ENCODE data around the gene ASMTL.
"Not testable (repeated sequence)": the region's sequence is repeated elsewhere in the genome, so short reads cannot be mapped to it uniquely, and the experiment has no call there.

ASMTL gene

GRCh38 chrX:1368385-1368698, 84.4 kb downstream of the ASMTL start:
- Histone ChIP-seq H3K27me3 (ENCODE audit: insufficient read depth, poor library complexity, severe bottlenecking) (no peaks in the 10 kb centered on the region), H3K4me3 (replicated peaks; ENCODE audit: insufficient read depth, low read length) (no peak overlapping the region), H3K27ac (replicated peaks) (no peak overlapping the region)
- DNase-seq (ENCODE audit: low read depth in 1 of 2, low spot score in 1 of 2): no peak
- TF ChIP-seq, protein P1, sequence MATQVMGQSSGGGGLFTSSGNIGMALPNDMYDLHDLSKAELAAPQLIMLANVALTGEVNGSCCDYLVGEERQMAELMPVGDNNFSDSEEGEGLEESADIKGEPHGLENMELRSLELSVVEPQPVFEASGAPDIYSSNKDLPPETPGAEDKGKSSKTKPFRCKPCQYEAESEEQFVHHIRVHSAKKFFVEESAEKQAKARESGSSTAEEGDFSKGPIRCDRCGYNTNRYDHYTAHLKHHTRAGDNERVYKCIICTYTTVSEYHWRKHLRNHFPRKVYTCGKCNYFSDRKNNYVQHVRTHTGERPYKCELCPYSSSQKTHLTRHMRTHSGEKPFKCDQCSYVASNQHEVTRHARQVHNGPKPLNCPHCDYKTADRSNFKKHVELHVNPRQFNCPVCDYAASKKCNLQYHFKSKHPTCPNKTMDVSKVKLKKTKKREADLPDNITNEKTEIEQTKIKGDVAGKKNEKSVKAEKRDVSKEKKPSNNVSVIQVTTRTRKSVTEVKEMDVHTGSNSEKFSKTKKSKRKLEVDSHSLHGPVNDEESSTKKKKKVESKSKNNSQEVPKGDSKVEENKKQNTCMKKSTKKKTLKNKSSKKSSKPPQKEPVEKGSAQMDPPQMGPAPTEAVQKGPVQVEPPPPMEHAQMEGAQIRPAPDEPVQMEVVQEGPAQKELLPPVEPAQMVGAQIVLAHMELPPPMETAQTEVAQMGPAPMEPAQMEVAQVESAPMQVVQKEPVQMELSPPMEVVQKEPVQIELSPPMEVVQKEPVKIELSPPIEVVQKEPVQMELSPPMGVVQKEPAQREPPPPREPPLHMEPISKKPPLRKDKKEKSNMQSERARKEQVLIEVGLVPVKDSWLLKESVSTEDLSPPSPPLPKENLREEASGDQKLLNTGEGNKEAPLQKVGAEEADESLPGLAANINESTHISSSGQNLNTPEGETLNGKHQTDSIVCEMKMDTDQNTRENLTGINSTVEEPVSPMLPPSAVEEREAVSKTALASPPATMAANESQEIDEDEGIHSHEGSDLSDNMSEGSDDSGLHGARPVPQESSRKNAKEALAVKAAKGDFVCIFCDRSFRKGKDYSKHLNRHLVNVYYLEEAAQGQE (IDR thresholded peaks at IDR 0.05; ENCODE audit: insufficient replicate concordance, low read depth): no peak
- no peak for TF ChIP-seq SPI1 (IDR thresholded peaks at IDR 0.05; ENCODE audit: borderline replicate concordance, low read depth)

GRCh38 chrX:1366363-1366762, 86.3 kb downstream of the ASMTL start:
- not testable (repeated sequence) for H3K27me3 ChIP-seq (ENCODE audit: insufficient read depth, poor library complexity, severe bottlenecking); H3K27ac ChIP-seq (replicated peaks); DNase-seq (ENCODE audit: low read depth in 1 of 2, low spot score in 1 of 2); H3K4me3 ChIP-seq (replicated peaks; ENCODE audit: insufficient read depth, low read length)

DNA sequence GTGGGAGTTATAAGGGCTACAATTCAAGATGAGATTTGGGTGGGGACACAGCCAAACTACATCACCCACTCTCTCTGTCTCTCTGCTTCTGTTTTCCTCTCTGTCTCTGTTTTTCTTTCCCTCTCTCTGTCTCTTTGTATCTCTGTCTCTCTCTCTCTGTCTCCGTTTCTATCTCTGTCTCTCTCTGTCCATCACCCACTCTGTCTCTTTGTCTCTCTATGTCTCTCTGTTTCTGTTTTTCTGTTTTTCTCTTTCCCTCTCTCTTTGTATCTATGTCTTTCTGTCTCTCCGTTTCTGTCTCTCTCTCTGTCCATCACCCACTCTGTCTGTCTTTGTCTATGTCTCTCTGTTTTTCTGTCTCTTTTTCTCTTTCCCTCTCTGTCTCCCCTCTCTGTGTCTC, 90.8 kb downstream of the ASMTL start:
- no peaks in the 10 kb centered on the region for H3K27me3 ChIP-seq (ENCODE audit: insufficient read depth, poor library complexity, severe bottlenecking)
- H3K4me3 ChIP-seq (replicated peaks; ENCODE audit: insufficient read depth, low read length): no peak overlapping the region
- TF ChIP-seq SPI1 (IDR thresholded peaks at IDR 0.05; ENCODE audit: borderline replicate concordance, low read depth): no peak
- TF ChIP-seq, protein P2, sequence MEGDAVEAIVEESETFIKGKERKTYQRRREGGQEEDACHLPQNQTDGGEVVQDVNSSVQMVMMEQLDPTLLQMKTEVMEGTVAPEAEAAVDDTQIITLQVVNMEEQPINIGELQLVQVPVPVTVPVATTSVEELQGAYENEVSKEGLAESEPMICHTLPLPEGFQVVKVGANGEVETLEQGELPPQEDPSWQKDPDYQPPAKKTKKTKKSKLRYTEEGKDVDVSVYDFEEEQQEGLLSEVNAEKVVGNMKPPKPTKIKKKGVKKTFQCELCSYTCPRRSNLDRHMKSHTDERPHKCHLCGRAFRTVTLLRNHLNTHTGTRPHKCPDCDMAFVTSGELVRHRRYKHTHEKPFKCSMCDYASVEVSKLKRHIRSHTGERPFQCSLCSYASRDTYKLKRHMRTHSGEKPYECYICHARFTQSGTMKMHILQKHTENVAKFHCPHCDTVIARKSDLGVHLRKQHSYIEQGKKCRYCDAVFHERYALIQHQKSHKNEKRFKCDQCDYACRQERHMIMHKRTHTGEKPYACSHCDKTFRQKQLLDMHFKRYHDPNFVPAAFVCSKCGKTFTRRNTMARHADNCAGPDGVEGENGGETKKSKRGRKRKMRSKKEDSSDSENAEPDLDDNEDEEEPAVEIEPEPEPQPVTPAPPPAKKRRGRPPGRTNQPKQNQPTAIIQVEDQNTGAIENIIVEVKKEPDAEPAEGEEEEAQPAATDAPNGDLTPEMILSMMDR (IDR thresholded peaks at IDR 0.05; ENCODE audit: insufficient read depth, low read length): no peak
- no peak for TF ChIP-seq GABPA (IDR thresholded peaks at IDR 0.05; ENCODE audit: low read depth)
- TF ChIP-seq, protein P1 (IDR thresholded peaks at IDR 0.05; ENCODE audit: insufficient replicate concordance, low read depth): no peak
- no peak for TF ChIP-seq POLR2AphosphoS5 (IDR thresholded peaks at IDR 0.05; ENCODE audit: low read depth)
- DNase-seq (ENCODE audit: low read depth in 1 of 2, low spot score in 1 of 2): no peak
- H3K27ac ChIP-seq (replicated peaks): no peak overlapping the region

DNA sequence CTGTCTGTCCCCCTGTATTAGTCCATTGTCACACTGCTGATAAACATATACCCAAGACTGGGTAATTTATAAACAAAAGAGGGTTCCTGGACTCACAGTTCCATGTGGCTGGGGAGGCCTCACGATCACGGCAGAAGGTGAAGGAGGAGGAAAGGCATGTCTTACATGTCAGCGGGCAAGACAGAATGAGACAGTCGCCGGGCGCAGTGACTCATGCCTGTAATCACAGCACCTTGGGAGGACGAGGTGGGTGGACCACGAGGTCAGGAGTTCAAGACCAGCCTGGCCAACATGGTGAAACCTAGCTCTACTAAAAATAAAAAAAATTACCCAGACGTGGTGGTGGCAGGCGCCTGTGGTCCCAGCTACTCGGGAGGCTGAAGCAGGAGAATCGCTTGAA, 91.4 kb downstream of the ASMTL start:
- TF ChIP-seq POLR2AphosphoS5 (IDR thresholded peaks at IDR 0.05; ENCODE audit: low read depth): no peak
- TF ChIP-seq, protein P2 (IDR thresholded peaks at IDR 0.05; ENCODE audit: insufficient read depth, low read length): no peak
- TF ChIP-seq, protein P1 (IDR thresholded peaks at IDR 0.05; ENCODE audit: insufficient replicate concordance, low read depth): no peak
- TF ChIP-seq GABPA (IDR thresholded peaks at IDR 0.05; ENCODE audit: low read depth): no peak
- no peak for TF ChIP-seq SPI1 (IDR thresholded peaks at IDR 0.05; ENCODE audit: borderline replicate concordance, low read depth)
- no peak for DNase-seq (ENCODE audit: low read depth in 1 of 2, low spot score in 1 of 2)
- Histone ChIP-seq H3K27ac (replicated peaks) (no peak overlapping the region), H3K27me3 (ENCODE audit: insufficient read depth, poor library complexity, severe bottlenecking) (no peaks in the 10 kb centered on the region), H3K4me3 (replicated peaks; ENCODE audit: insufficient read depth, low read length) (no peak overlapping the region)

All from HL-60 (cell line).